HEK293T (cell line): ENCODE measurements around the gene ADSS2.
"Not testable (repeated sequence)": the region's sequence is repeated elsewhere in the genome, so short reads cannot be mapped to it uniquely, and the experiment has no call there.

Experiments
- CTCF ChIA-PET: fragments of 350-600 bp; formaldehyde crosslinking; extraction: SDS; loops from one replicate; lab custom pipeline; 2021; ENCODE audit warnings: antibody characterized with exemption, inconsistent platforms; lab: Yijun Ruan, JAX
- POLR2A ChIA-PET: fragments of 350-600 bp; formaldehyde crosslinking; extraction: SDS; loops from one replicate; lab custom pipeline; 2020; ENCODE audit warnings: antibody characterized with exemption, inconsistent platforms; lab: Yijun Ruan, JAX
- DNase-seq: peaks from one replicate; pipeline ENCODE4 v3.0.0; 2012; ENCODE audit warnings: mixed read lengths; ENCODE audit errors: extremely low spot score
- ARNT ChIP-seq: fragments of 450-650 bp; IDR thresholded peaks from 2 replicates; pipeline ENCODE4 v1.6.1; 2017; ENCODE audit warnings: mild to moderate bottlenecking
- BHLHE40 ChIP-seq: fragments of 450-650 bp; IDR thresholded peaks from 2 replicates; pipeline ENCODE4 v1.6.1; 2016; ENCODE audit warnings: mild to moderate bottlenecking, moderate library complexity, borderline replicate concordance
- CTBP1 ChIP-seq: fragments of 450-650 bp; IDR thresholded peaks from 2 replicates; pipeline ENCODE4 v1.6.1; 2016; ENCODE audit warnings: borderline replicate concordance
- ELF4 ChIP-seq: fragments of 450-650 bp; IDR thresholded peaks from 2 replicates; pipeline ENCODE4 v1.6.1; 2017; ENCODE audit warnings: antibody characterized with exemption
- FOXA1 ChIP-seq: fragments of 450-650 bp; IDR thresholded peaks from 2 replicates; pipeline ENCODE4 v1.6.1; 2016; ENCODE audit warnings: mild to moderate bottlenecking
- FOXK2 ChIP-seq: fragments of 450-650 bp; IDR thresholded peaks from 2 replicates; pipeline ENCODE4 v1.6.1; 2016; ENCODE audit warnings: mild to moderate bottlenecking
- FOXM1 ChIP-seq: fragments of 450-650 bp; IDR thresholded peaks from 2 replicates; pipeline ENCODE4 v1.6.1; 2017; ENCODE audit warnings: mild to moderate bottlenecking, borderline replicate concordance
- HDGF ChIP-seq: fragments of 450-650 bp; IDR thresholded peaks from 2 replicates; pipeline ENCODE4 v1.6.1; 2017; ENCODE audit warnings: antibody characterized with exemption, borderline replicate concordance
- L3MBTL2 ChIP-seq: fragments of 450-650 bp; conservative IDR thresholded peaks from 2 replicates; pipeline ENCODE4 v1.6.1; 2016; ENCODE audit warnings: mild to moderate bottlenecking
- LEF1 ChIP-seq: fragments of 450-650 bp; IDR thresholded peaks from 2 replicates; pipeline ENCODE4 v1.6.1; 2017; ENCODE audit warnings: mild to moderate bottlenecking, borderline replicate concordance
- NFRKB ChIP-seq: fragments of 450-650 bp; IDR thresholded peaks from 2 replicates; pipeline ENCODE4 v1.6.1; 2016; ENCODE audit warnings: mild to moderate bottlenecking, moderate library complexity
- PKNOX1 ChIP-seq: fragments of 450-650 bp; IDR thresholded peaks from 2 replicates; pipeline ENCODE4 v1.6.1; 2016
- SP1 ChIP-seq: fragments of 450-650 bp; IDR thresholded peaks from 2 replicates; pipeline ENCODE4 v1.6.1; 2017
- SUZ12 ChIP-seq: fragments of 450-650 bp; IDR thresholded peaks from 2 replicates; pipeline ENCODE4 v1.6.1; 2016; ENCODE audit warnings: mild to moderate bottlenecking
- TARDBP ChIP-seq: fragments of 450-650 bp; IDR thresholded peaks from 2 replicates; pipeline ENCODE4 v1.6.1; 2016
- ZNF384 ChIP-seq: fragments of 450-650 bp; IDR thresholded peaks from 2 replicates; pipeline ENCODE4 v1.6.1; 2016

Gene ADSS2

DNA sequence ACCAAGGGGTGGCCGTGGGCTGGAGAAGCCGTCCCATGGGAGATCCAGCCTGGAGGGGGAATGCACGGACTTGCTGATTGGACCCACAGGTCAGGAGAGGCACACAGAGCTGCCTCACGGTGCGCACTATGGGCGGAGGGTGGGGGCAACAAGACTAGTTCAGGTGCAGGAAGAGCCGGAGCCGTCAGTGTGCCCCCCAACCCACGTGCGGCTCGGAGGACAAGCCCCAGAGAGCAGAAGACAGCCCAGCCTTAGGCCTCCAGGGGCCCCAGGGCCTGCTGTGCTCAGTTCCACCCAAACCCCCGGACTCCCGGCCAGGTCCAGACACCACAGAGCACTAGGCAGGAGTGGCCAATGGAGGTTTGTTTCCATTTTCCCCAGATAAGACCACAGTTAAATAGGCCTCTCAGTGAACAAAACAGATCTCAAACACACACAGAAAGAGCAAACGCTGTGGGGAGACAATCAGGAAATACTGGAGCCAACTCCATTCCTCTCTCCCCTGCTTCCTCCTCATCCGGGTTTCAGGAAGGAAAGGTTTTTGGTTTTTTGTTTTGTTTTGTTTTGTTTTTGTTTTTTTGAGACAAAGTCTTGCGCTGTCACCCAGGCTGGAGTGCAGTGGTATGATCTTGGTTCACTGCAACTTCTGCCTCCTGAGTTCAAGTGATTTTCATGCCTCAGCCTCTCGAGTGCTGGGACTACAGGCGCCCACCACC lies 84.2 kb downstream of the ADSS2 start:
- no peak for DNase-seq
- TF ChIP-seq LEF1: no peak
- TF ChIP-seq ARNT: no peak
- no peak for TF ChIP-seq L3MBTL2
- TF ChIP-seq SUZ12: no peak
- no peak for TF ChIP-seq BHLHE40
- no peak for TF ChIP-seq HDGF
- no peak for TF ChIP-seq NFRKB
- TF ChIP-seq CTBP1: no peak
- no peak for TF ChIP-seq SP1
- no peak for TF ChIP-seq PKNOX1
- TF ChIP-seq ZNF384: no peak
- TF ChIP-seq ELF4: no peak
- TF ChIP-seq FOXM1: no peak
- TF ChIP-seq FOXK2: no peak
- TF ChIP-seq FOXA1: no peak
- ChIA-PET POLR2A (no interaction called here), CTCF (no interaction called here)

- no peak for DNase-seq
- TF ChIP-seq LEF1 (no peak), CTBP1 (no peak), L3MBTL2 (no peak), HDGF (no peak), ARNT (no peak), FOXK2 (no peak), SUZ12 (no peak), SP1 (no peak), BHLHE40 (no peak), ZNF384 (no peak), ELF4 (no peak), FOXM1 (no peak), FOXA1 (no peak), NFRKB (no peak), PKNOX1 (no peak), TARDBP (no peak)
- POLR2A ChIA-PET: no interaction called here
- CTCF ChIA-PET: no interaction called here
Observed at GRCh38 chr1:244365809-244366208, 85.9 kb downstream of the ADSS2 start.

DNA sequence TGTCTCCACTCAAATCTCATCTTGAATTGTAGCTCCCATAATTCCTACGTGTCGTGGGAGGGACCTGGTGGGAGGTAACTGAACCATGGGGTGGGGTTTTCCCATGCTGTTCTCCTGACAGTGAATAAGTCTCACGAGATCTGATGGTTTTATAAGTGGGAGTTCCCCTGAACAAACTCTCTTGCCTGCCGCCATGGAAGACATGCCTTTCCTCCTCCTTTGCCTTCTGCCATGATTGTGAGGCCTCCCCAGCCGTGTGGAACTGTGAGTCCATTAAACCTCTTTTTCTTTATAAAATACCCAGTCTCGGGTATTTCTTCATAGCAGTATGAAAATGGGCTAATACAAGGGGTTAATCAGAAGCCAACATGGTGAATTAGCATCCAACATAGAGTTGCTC lies 86.4 kb downstream of the ADSS2 start:
- CTCF ChIA-PET, DNase-seq, POLR2A ChIA-PET: not testable (repeated sequence)

- POLR2A ChIA-PET: no interaction called here
- TF ChIP-seq SUZ12 (no peak), FOXK2 (no peak), NFRKB (no peak), ELF4 (no peak), TARDBP (no peak), HDGF (no peak), BHLHE40 (no peak), CTBP1 (no peak), ZNF384 (no peak; the same call in 1 of the 2 replicates), ARNT (no peak), FOXM1 (no peak), SP1 (no peak)
- CTCF ChIA-PET: interaction anchor here (0.6 kb wide), 1 partner anchor 468 kb away, joined by 4 read pairs; no protein-coding TSS in a partner anchor
- DNase-seq: no peak
Observed at GRCh38 chr1:244362476-244362875, 89.2 kb downstream of the ADSS2 start.

DNA sequence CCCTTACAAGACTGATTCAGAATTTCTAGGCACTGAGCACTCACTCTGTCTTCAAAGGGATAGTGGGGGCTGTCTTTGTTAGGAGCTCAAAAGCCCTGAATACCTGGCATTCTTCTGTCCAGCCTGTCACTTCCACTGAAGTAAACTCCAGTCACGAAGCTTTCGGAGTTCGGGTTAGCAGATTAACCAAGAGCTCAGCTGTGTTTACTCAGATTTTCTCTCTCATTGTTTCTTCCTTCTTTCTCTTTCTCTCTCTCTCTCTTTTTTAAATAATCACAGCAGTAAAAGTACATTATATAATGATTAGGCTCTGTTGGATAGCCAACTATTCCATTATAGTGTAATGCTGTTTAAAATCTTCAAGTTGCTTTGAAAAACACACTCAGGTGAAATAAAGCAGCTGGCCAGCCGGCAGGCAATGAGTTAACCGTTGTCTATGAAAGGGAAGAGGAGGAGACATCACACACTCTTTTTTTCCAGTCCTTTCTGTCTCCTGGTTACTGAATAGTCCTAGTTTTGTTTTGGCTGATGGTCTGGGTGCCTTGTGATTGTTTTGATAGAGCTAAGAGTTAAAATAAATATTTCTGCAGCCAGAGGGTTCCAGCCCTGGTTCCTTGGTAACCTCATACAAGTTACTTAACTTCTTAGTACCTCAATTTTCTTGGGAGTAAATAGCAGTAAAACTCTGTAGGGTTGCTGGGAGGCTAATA lies 89.8 kb downstream of the ADSS2 start:
- TF ChIP-seq PKNOX1 (no peak), FOXA1 (no peak), FOXK2 (no peak), BHLHE40 (no peak), HDGF (no peak), LEF1 (no peak)
- POLR2A ChIA-PET: no interaction called here
- DNase-seq: no peak
- CTCF ChIA-PET: interaction anchor here (0.6 kb wide), 1 partner anchor 467 kb away, joined by 4 read pairs; no protein-coding TSS in a partner anchor
